ENCODE measurements around the gene MYOG. TPM values are rescaled to one million over a fixed set of nuclear protein-coding genes. Genes with fewer than 3 reads are reported as not detected.

MYOG gene
- total and polyA plus RNA-seq, 9 donors = 371 to 519 (median 463) TPM

GRCh38 chr1:203072002-203072602 lies 13.7 kb downstream of the MYOG start:
- H3K9me3 ChIP-seq (replicated peaks; ENCODE audit: control insufficient read depth, low read depth, low read length) = no peaks in the 10 kb centered on the region
- H3K36me3 ChIP-seq (ENCODE audit: control insufficient read depth, insufficient read depth, low read length) = peaks cover 14% of the 10 kb centered on the region
- no peak overlapping the region for H3K4me3 ChIP-seq (ENCODE audit: low read length)
- peaks cover 36% of the 10 kb centered on the region for H3K27me3 ChIP-seq (ENCODE audit: control insufficient read depth, insufficient read depth, low read length)
- H3K4me1 ChIP-seq (ENCODE audit: control insufficient read depth, insufficient read depth, low read length) = peaks cover 62% of the 10 kb centered on the region
- DNase-seq = no peak
- 100% methylated on average over 1 of the region's 7 CpGs for WGBS (ENCODE audit: insufficient coverage)
- no peak overlapping the region for H3K27ac ChIP-seq (ENCODE audit: low read length)

- Histone ChIP-seq H3K36me3 (ENCODE audit: control insufficient read depth, insufficient read depth, low read length) (peaks cover 14% of the 10 kb centered on the region), H3K27me3 (ENCODE audit: control insufficient read depth, insufficient read depth, low read length) (peaks cover 16% of the 10 kb centered on the region), H3K4me3 (ENCODE audit: low read length) (no peak overlapping the region), H3K9me3 (replicated peaks; ENCODE audit: control insufficient read depth, low read depth, low read length) (no peaks in the 10 kb centered on the region), H3K27ac (ENCODE audit: low read length) (peak overlapping the region; percentile 89), H3K4me1 (ENCODE audit: control insufficient read depth, insufficient read depth, low read length) (peaks cover 53% of the 10 kb centered on the region)
- peak; percentile 94 for DNase-seq
- no CpG with 5 or more reads among the region's 4 CpGs for WGBS (ENCODE audit: insufficient coverage)
Observed at GRCh38 chr1:203069030-203069747, 16.6 kb downstream of the MYOG start.

- Histone ChIP-seq H3K36me3 (ENCODE audit: control insufficient read depth, insufficient read depth, low read length) (peaks cover 10% of the 10 kb centered on the region), H3K4me3 (ENCODE audit: low read length) (no peak overlapping the region), H3K4me1 (ENCODE audit: control insufficient read depth, insufficient read depth, low read length) (peaks cover 53% of the 10 kb centered on the region), H3K27me3 (ENCODE audit: control insufficient read depth, insufficient read depth, low read length) (peaks cover 10% of the 10 kb centered on the region), H3K27ac (ENCODE audit: low read length) (no peak overlapping the region), H3K9me3 (replicated peaks; ENCODE audit: control insufficient read depth, low read depth, low read length) (no peaks in the 10 kb centered on the region)
- WGBS (ENCODE audit: insufficient coverage) = 92% methylated on average over 2 of the region's 3 CpGs
- no peak for DNase-seq
Observed at GRCh38 chr1:203066965-203067364, 18.8 kb downstream of the MYOG start.

GRCh38 chr1:203065986-203066385 lies 19.8 kb downstream of the MYOG start:
- DNase-seq = no peak
- H3K9me3 ChIP-seq (replicated peaks; ENCODE audit: control insufficient read depth, low read depth, low read length) = no peaks in the 10 kb centered on the region
- peaks cover 4% of the 10 kb centered on the region for H3K36me3 ChIP-seq (ENCODE audit: control insufficient read depth, insufficient read depth, low read length)
- H3K27me3 ChIP-seq (ENCODE audit: control insufficient read depth, insufficient read depth, low read length) = peaks cover 9% of the 10 kb centered on the region
- 83% methylated on average over 1 of the region's 2 CpGs for WGBS (ENCODE audit: insufficient coverage)
- no peak overlapping the region for H3K4me3 ChIP-seq (ENCODE audit: low read length)
- H3K27ac ChIP-seq (ENCODE audit: low read length) = no peak overlapping the region
- H3K4me1 ChIP-seq (ENCODE audit: control insufficient read depth, insufficient read depth, low read length) = peaks cover 51% of the 10 kb centered on the region

- peaks cover 10% of the 10 kb centered on the region for H3K27me3 ChIP-seq (ENCODE audit: control insufficient read depth, insufficient read depth, low read length)
- H3K4me3 ChIP-seq (ENCODE audit: low read length) = no peak overlapping the region
- H3K36me3 ChIP-seq (ENCODE audit: control insufficient read depth, insufficient read depth, low read length) = peaks cover 10% of the 10 kb centered on the region
- H3K27ac ChIP-seq (ENCODE audit: low read length) = no peak overlapping the region
- peaks cover 47% of the 10 kb centered on the region for H3K4me1 ChIP-seq (ENCODE audit: control insufficient read depth, insufficient read depth, low read length)
- H3K9me3 ChIP-seq (replicated peaks; ENCODE audit: control insufficient read depth, low read depth, low read length) = no peaks in the 10 kb centered on the region
- 80% methylated on average over 2 of the region's 7 CpGs for WGBS (ENCODE audit: insufficient coverage)
- peak; percentile 60 for DNase-seq
Observed at GRCh38 chr1:203065191-203065590, 20.6 kb downstream of the MYOG start.

GRCh38 chr1:203063287-203063686 lies 22.5 kb downstream of the MYOG start:
- Histone ChIP-seq H3K4me3 (ENCODE audit: low read length) (no peak overlapping the region), H3K36me3 (ENCODE audit: control insufficient read depth, insufficient read depth, low read length) (peaks cover 22% of the 10 kb centered on the region), H3K4me1 (ENCODE audit: control insufficient read depth, insufficient read depth, low read length) (peaks cover 39% of the 10 kb centered on the region), H3K27ac (ENCODE audit: low read length) (no peak overlapping the region), H3K9me3 (replicated peaks; ENCODE audit: control insufficient read depth, low read depth, low read length) (no peaks in the 10 kb centered on the region), H3K27me3 (ENCODE audit: control insufficient read depth, insufficient read depth, low read length) (peaks cover 15% of the 10 kb centered on the region)
- WGBS (ENCODE audit: insufficient coverage) = 55% methylated on average over 2 of the region's 8 CpGs
- no peak for DNase-seq

- H3K27ac ChIP-seq (ENCODE audit: low read length) = no peak overlapping the region
- H3K4me3 ChIP-seq (ENCODE audit: low read length) = no peak overlapping the region
- no peak for DNase-seq
- peaks cover 20% of the 10 kb centered on the region for H3K27me3 ChIP-seq (ENCODE audit: control insufficient read depth, insufficient read depth, low read length)
- no peaks in the 10 kb centered on the region for H3K9me3 ChIP-seq (replicated peaks; ENCODE audit: control insufficient read depth, low read depth, low read length)
- 92% methylated on average over 11 of the region's 11 CpGs for WGBS (ENCODE audit: insufficient coverage)
- H3K4me1 ChIP-seq (ENCODE audit: control insufficient read depth, insufficient read depth, low read length) = peaks cover 26% of the 10 kb centered on the region
- H3K36me3 ChIP-seq (ENCODE audit: control insufficient read depth, insufficient read depth, low read length) = peaks cover 38% of the 10 kb centered on the region
Observed at GRCh38 chr1:203060115-203060514, 25.7 kb downstream of the MYOG start.

GRCh38 chr1:203059485-203059884 lies 26.3 kb downstream of the MYOG start:
- Histone ChIP-seq H3K9me3 (replicated peaks; ENCODE audit: control insufficient read depth, low read depth, low read length) (no peaks in the 10 kb centered on the region), H3K4me3 (ENCODE audit: low read length) (no peak overlapping the region), H3K36me3 (ENCODE audit: control insufficient read depth, insufficient read depth, low read length) (peaks cover 40% of the 10 kb centered on the region), H3K27me3 (ENCODE audit: control insufficient read depth, insufficient read depth, low read length) (peaks cover 18% of the 10 kb centered on the region), H3K4me1 (ENCODE audit: control insufficient read depth, insufficient read depth, low read length) (peaks cover 22% of the 10 kb centered on the region), H3K27ac (ENCODE audit: low read length) (no peak overlapping the region)
- 80% methylated on average over 1 of the region's 2 CpGs for WGBS (ENCODE audit: insufficient coverage)
- DNase-seq = no peak

- Histone ChIP-seq H3K27ac (ENCODE audit: low read length) (no peak overlapping the region), H3K4me3 (ENCODE audit: low read length) (no peak overlapping the region), H3K27me3 (ENCODE audit: control insufficient read depth, insufficient read depth, low read length) (peaks cover 20% of the 10 kb centered on the region), H3K9me3 (replicated peaks; ENCODE audit: control insufficient read depth, low read depth, low read length) (no peaks in the 10 kb centered on the region), H3K36me3 (ENCODE audit: control insufficient read depth, insufficient read depth, low read length) (peaks cover 40% of the 10 kb centered on the region), H3K4me1 (ENCODE audit: control insufficient read depth, insufficient read depth, low read length) (peaks cover 24% of the 10 kb centered on the region)
- 80% methylated on average over 1 of the region's 1 CpG for WGBS (ENCODE audit: insufficient coverage)
- no peak for DNase-seq
Observed at GRCh38 chr1:203058676-203058935, 27.2 kb downstream of the MYOG start.

GRCh38 chr1:203057911-203058675 lies 27.7 kb downstream of the MYOG start:
- Histone ChIP-seq H3K36me3 (ENCODE audit: control insufficient read depth, insufficient read depth, low read length) (peaks cover 40% of the 10 kb centered on the region), H3K9me3 (replicated peaks; ENCODE audit: control insufficient read depth, low read depth, low read length) (no peaks in the 10 kb centered on the region), H3K4me1 (ENCODE audit: control insufficient read depth, insufficient read depth, low read length) (peaks cover 23% of the 10 kb centered on the region), H3K27ac (ENCODE audit: low read length) (no peak overlapping the region), H3K27me3 (ENCODE audit: control insufficient read depth, insufficient read depth, low read length) (peaks cover 22% of the 10 kb centered on the region), H3K4me3 (ENCODE audit: low read length) (no peak overlapping the region)
- 39% methylated on average over 8 of the region's 10 CpGs for WGBS (ENCODE audit: insufficient coverage)
- peak; percentile 84 for DNase-seq

Data from muscle of leg (tissue), 11 donors.